IMR-90 (cell line): ENCODE data around the gene HMGXB3. TPM values are rescaled to one million over a fixed set of nuclear protein-coding genes. Genes with fewer than 3 reads are reported as not detected.
A peak's percentile ranks its signal among the peaks of the same experiment; 100 is the strongest.

Experiments used
- ATAC-seq: fragments of 200-7000 bp; cut with Tn5 transposase; 2 replicates; pipeline ENCODE4 v1.9.1; 2020; ENCODE audit warnings: low read depth, mild to moderate bottlenecking, moderate library complexity
- BruUV-seq: library from RNA; stranded (reverse); fragments of 400-500 nt; replicated peaks from 2 replicates; lab custom pipeline; 2021; lab: Mats Ljungman, UMichigan
- CTCF ChIA-PET: fragments of 300-600 bp; formaldehyde crosslinking; extraction: SDS; loops from one replicate; lab custom pipeline; 2021; ENCODE audit warnings: antibody characterized with exemption; lab: Yijun Ruan, JAX
- POLR2A ChIA-PET: fragments of 300-600 bp; sonication (Branson Sonifier 250); formaldehyde crosslinking; loops from one replicate; lab custom pipeline; 2022; ENCODE audit warnings: antibody characterized with exemption; ENCODE audit not compliant: unreplicated experiment; lab: Charles Lee
- DNase-seq: peaks from one replicate; pipeline ENCODE4 v3.0.0; 2013
- H2AFZ ChIP-seq: replicated peaks from 2 replicates; pipeline ENCODE3; 2013; ENCODE audit warnings: low read length, mild to moderate bottlenecking; ENCODE audit not compliant: poor library complexity
- H2AK5ac ChIP-seq: 2 replicates; pipeline ENCODE4 v1.6.1; 2013; ENCODE audit warnings: low read depth, low read length, inconsistent platforms
- H2AK9ac ChIP-seq: replicated peaks from 2 replicates; pipeline ENCODE3; 2013; ENCODE audit warnings: mild to moderate bottlenecking, low read depth, low read length, moderate library complexity; ENCODE audit not compliant: poor library complexity
- H2BK120ac ChIP-seq: 2 replicates; pipeline ENCODE4 v1.6.1; 2013; ENCODE audit warnings: low read depth, low read length, inconsistent platforms
- H2BK15ac ChIP-seq: 3 replicates; pipeline ENCODE4 v1.6.1; 2013; ENCODE audit warnings: low read depth, low read length, inconsistent platforms
- H2BK20ac ChIP-seq: 2 replicates; pipeline ENCODE4 v1.6.1; 2013; ENCODE audit warnings: low read depth, mild to moderate bottlenecking, inconsistent platforms, low read length, moderate library complexity
- H2BK5ac ChIP-seq: 2 replicates; pipeline ENCODE4 v1.6.1; 2013; ENCODE audit warnings: mild to moderate bottlenecking, low read depth, low read length, inconsistent platforms; ENCODE audit not compliant: poor library complexity, severe bottlenecking
- H3K14ac ChIP-seq: replicated peaks from 2 replicates; pipeline ENCODE4 v1.6.1; 2013; ENCODE audit warnings: low read depth, low read length, inconsistent platforms
- H3K18ac ChIP-seq: 2 replicates; pipeline ENCODE4 v1.6.1; 2013; ENCODE audit warnings: low read depth, low read length, control low read depth
- H3K23ac ChIP-seq: 2 replicates; pipeline ENCODE4 v1.6.1; 2013; ENCODE audit warnings: low read depth, low read length, inconsistent platforms
- H3K27ac ChIP-seq: 2 replicates; pipeline ENCODE4 v1.5.1; 2013; ENCODE audit warnings: mild to moderate bottlenecking, control low read depth, low read length; ENCODE audit not compliant: insufficient read depth
- H3K27me3 ChIP-seq: 2 replicates; pipeline ENCODE4 v1.6.1; 2013; ENCODE audit warnings: low read length; ENCODE audit not compliant: control insufficient read depth, insufficient read depth
- H3K36me3 ChIP-seq: 2 replicates; pipeline ENCODE4 v1.6.1; 2013; ENCODE audit warnings: low read length, mixed read lengths; ENCODE audit not compliant: control insufficient read depth, insufficient read depth
- H3K4ac ChIP-seq: 2 replicates; pipeline ENCODE4 v1.6.1; 2013; ENCODE audit warnings: low read depth, low read length, inconsistent platforms
- H3K4me1 ChIP-seq: 2 replicates; pipeline ENCODE4 v1.6.1; 2013; ENCODE audit warnings: low read length, mixed read lengths; ENCODE audit not compliant: control insufficient read depth, insufficient read depth
- H3K4me2 ChIP-seq: 2 replicates; pipeline ENCODE4 v1.6.1; 2013; ENCODE audit warnings: low read depth, mild to moderate bottlenecking, control low read depth, low read length, moderate library complexity
- H3K4me3 ChIP-seq: 2 replicates; pipeline ENCODE4 v1.5.1; 2013; ENCODE audit warnings: low read depth, mild to moderate bottlenecking, control low read depth, low read length, moderate library complexity; ENCODE audit not compliant: insufficient read depth
- H3K56ac ChIP-seq: 2 replicates; pipeline ENCODE4 v1.6.1; 2013; ENCODE audit warnings: low read length, inconsistent platforms; ENCODE audit not compliant: insufficient read depth; ENCODE audit errors: extremely low read depth
- H3K79me1 ChIP-seq, 2 experiments: 2 replicates each; pipeline ENCODE4 v1.6.1; 2013; ENCODE audit warnings: low read length in 2 of 2, inconsistent platforms in 1 of 2, low read depth in 1 of 2
- H3K9ac ChIP-seq: 2 replicates; pipeline ENCODE4 v1.6.1; 2013; ENCODE audit warnings: low read depth, low read length, control low read depth
- H3K9me1 ChIP-seq: 2 replicates; pipeline ENCODE4 v1.6.1; 2013; ENCODE audit warnings: low read length, inconsistent platforms; ENCODE audit not compliant: insufficient read depth
- H3K9me3 ChIP-seq: 2 replicates; pipeline ENCODE4 v1.6.1; 2013; ENCODE audit warnings: low read length; ENCODE audit not compliant: control insufficient read depth, insufficient read depth
- H4K20me1 ChIP-seq: 2 replicates; pipeline ENCODE4 v1.6.1; 2013; ENCODE audit warnings: low read length, inconsistent platforms; ENCODE audit not compliant: insufficient read depth
- H4K5ac ChIP-seq: 2 replicates; pipeline ENCODE4 v1.6.1; 2013; ENCODE audit warnings: mild to moderate bottlenecking, low read depth, low read length, control low read depth
- H4K8ac ChIP-seq, 2 experiments: 2 replicates each; pipeline ENCODE4 v1.6.1; 2013; ENCODE audit warnings: low read depth in 2 of 2, low read length in 2 of 2, control low read depth in 1 of 2, inconsistent platforms in 1 of 2
- H4K91ac ChIP-seq: 2 replicates; pipeline ENCODE4 v1.6.1; 2013; ENCODE audit warnings: low read depth, low read length, inconsistent platforms; ENCODE audit not compliant: insufficient read depth
- BHLHE40 ChIP-seq: fragments of 150-350 bp; IDR thresholded peaks from 2 replicates; pipeline ENCODE4 v1.6.1; 2016; ENCODE audit warnings: mild to moderate bottlenecking, low read depth, low read length
- CEBPB ChIP-seq: IDR thresholded peaks from 2 replicates; pipeline ENCODE4 v1.6.1; 2012; ENCODE audit warnings: low read depth, low read length, improper control_type of control experiment
- CTCF ChIP-seq: conservative IDR thresholded peaks from 2 replicates; pipeline ENCODE4 v1.5.1; 2012; ENCODE audit warnings: mild to moderate bottlenecking, low read depth, low read length, improper control_type of control experiment
- FOS ChIP-seq: fragments of 150-350 bp; IDR thresholded peaks from 2 replicates; pipeline ENCODE4 v1.6.1; 2016; ENCODE audit warnings: low read depth, low read length
- NFE2L2 ChIP-seq: fragments of 150-350 bp; IDR thresholded peaks from 2 replicates; pipeline ENCODE4 v1.6.1; 2016; ENCODE audit warnings: low read depth, mild to moderate bottlenecking, low read length
- POLR2A ChIP-seq: IDR thresholded peaks from 2 replicates; pipeline ENCODE4 v1.6.1; 2012; ENCODE audit warnings: mild to moderate bottlenecking, low read depth, low read length
- RAD21 ChIP-seq: IDR thresholded peaks from 2 replicates; pipeline ENCODE4 v1.6.1; 2012; ENCODE audit warnings: low read length, improper control_type of control experiment
- RFX5 ChIP-seq: IDR thresholded peaks from 2 replicates; pipeline ENCODE4 v1.8.0; 2012; ENCODE audit warnings: low read depth, mild to moderate bottlenecking, low read length, moderate library complexity
- USF2 ChIP-seq: fragments of 150-350 bp; IDR thresholded peaks from 2 replicates; pipeline ENCODE4 v1.6.1; 2017; ENCODE audit warnings: mild to moderate bottlenecking, antibody characterized with exemption, low read length, low read depth
- WGBS, 2 experiments: methylation state at CpG; one replicate each; pipeline versions ENCODE4 v1.1.5 to v1.1.7; 2013; ENCODE audit warnings: missing lambda C conversion rate in 2 of 2; ENCODE audit not compliant: insufficient read length in 1 of 2; ENCODE audit errors: extremely low coverage in 2 of 2; 5-methylcytosine and 5-hydroxymethylcytosine counted together
- dilution Hi-C: fragments of 300-500 bp; cut with HindIII; formaldehyde crosslinking; loops from one replicate; pipeline ENCODE4 v1.14.3; 2018; ENCODE audit warnings: low sequenced_read_pairs; ENCODE audit not compliant: unreplicated experiment
- in situ Hi-C: fragments of 300-500 bp; cut with MboI; formaldehyde crosslinking; loops from 3 replicates; pipeline ENCODE4 v1.14.3; 2019; ENCODE audit warnings: low sequenced_read_pairs, inconsistent platforms, mixed read lengths
- intact Hi-C: fragments of 100-400 bp; cut with micrococcal nuclease; formaldehyde crosslinking; loops from 2 replicates; pipeline ENCODE4 v1.10.0; 2022
- polyA plus RNA-seq, 3 experiments: library from polyadenylated mRNA; depleted of rRNA; stranded (reverse); fragments of >200 nt; gene quantifications; 2 replicates each; pipeline ENCODE4 v1.2.3, GENCODE V29; 2012; ENCODE audit warnings: low replicate concordance in 1 of 3
- total RNA-seq: library from RNA; depleted of rRNA; stranded (reverse); fragments of >200 nt; gene quantifications from 2 replicates; pipeline ENCODE4 v1.2.3, GENCODE V29; 2012
- TF ChIP-seq, protein P1 (sequence below): fragments of 150-350 bp; IDR thresholded peaks from 2 replicates; pipeline ENCODE4 v1.6.1; 2016; ENCODE audit warnings: low read depth, mild to moderate bottlenecking, low read length, moderate library complexity, borderline replicate concordance

The HMGXB3 gene
- total and polyA plus RNA-seq, 2 of the 4 experiments (the other 2 are of a cell fraction) = 27.6 to 30.6 TPM

DNA sequence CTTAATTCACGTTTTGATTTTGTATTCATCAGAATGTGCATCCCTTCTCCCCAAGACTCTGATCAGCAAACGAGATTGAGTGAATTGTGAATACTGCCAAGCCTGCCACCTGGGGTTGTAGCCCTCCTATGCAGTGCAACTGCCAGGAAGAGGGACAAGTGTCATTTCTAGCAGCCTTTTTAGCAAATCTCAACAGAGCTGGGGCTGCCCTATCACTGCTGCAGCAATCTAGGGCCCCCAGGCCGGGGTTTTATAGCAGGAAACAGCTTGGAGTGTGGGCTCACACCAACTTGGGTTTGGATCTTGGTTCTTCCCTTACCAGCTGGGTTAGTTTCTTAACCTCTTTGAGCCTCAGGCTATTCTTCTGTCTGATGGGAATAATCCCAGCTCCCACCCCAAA, 81.8 kb downstream of the HMGXB3 start:
- Histone ChIP-seq H3K4me2 (no peak overlapping the region), H2BK15ac (no peak overlapping the region), H4K20me1 (no peaks in the 10 kb centered on the region), H3K9ac (no peak overlapping the region), H3K27me3 (peaks cover 26% of the 10 kb centered on the region), H3K27ac (no peak overlapping the region), H3K79me1 (no peaks in the 10 kb centered on the region), H4K91ac (no peak overlapping the region), H2AFZ (no peak overlapping the region), H3K9me1 (peaks cover 3% of the 10 kb centered on the region; the same call in 1 of the 2 replicates), H2AK9ac (peak overlapping the region; percentile 2), H3K4me3 (no peak overlapping the region), H4K8ac (no peak overlapping the region), H3K56ac (no peak overlapping the region), H4K5ac (no peak overlapping the region), H3K9me3 (no peaks in the 10 kb centered on the region), H3K23ac (no peak overlapping the region), H3K4me1 (peaks cover 4% of the 10 kb centered on the region; the same call in 1 of the 2 replicates), H3K4ac (no peak overlapping the region), H2BK120ac (no peak overlapping the region), H2AK5ac (no peak overlapping the region), H3K36me3 (no peaks in the 10 kb centered on the region), H2BK20ac (no peak overlapping the region), H2BK5ac (no peak overlapping the region), H3K14ac (no peak overlapping the region), H3K18ac (no peak overlapping the region)
- no TSS peak for BruUV-seq
- dilution Hi-C loops (no loop called here), intact Hi-C loops (no loop called here), in situ Hi-C loops (no loop called here)
- no CpG with 5 or more reads among the region's 3 CpGs for WGBS, 2 experiments
- ChIA-PET CTCF (no interaction called here), POLR2A (no interaction called here)
- ATAC-seq (no peak), DNase-seq (no peak)
- TF ChIP-seq NFE2L2 = no peak
- TF ChIP-seq RFX5 = no peak
- no peak for TF ChIP-seq CTCF
- TF ChIP-seq, protein P1, sequence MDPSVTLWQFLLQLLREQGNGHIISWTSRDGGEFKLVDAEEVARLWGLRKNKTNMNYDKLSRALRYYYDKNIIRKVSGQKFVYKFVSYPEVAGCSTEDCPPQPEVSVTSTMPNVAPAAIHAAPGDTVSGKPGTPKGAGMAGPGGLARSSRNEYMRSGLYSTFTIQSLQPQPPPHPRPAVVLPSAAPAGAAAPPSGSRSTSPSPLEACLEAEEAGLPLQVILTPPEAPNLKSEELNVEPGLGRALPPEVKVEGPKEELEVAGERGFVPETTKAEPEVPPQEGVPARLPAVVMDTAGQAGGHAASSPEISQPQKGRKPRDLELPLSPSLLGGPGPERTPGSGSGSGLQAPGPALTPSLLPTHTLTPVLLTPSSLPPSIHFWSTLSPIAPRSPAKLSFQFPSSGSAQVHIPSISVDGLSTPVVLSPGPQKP = no peak
- no peak for TF ChIP-seq BHLHE40
- no peak for TF ChIP-seq FOS
- TF ChIP-seq POLR2A = no peak
- no peak for TF ChIP-seq RAD21
- TF ChIP-seq USF2 = no peak
- TF ChIP-seq CEBPB = no peak
